ENCODE data around the gene TUBB1.
"Not testable (repeated sequence)": the region's sequence is repeated elsewhere in the genome, so short reads cannot be mapped to it uniquely, and the experiment has no call there.

TUBB1 gene

GRCh38 chr20:59006167-59006863 is 12.9 kb upstream of the TUBB1 start:
- Mint-ChIP-seq H3K27ac (peak overlapping the region; percentile 100), H3K27me3 (no peaks in the 10 kb centered on the region), H3K36me3 (peaks cover 52 to 55% of the 10 kb centered on the region in 2 donors), H3K9me3 (no peaks in the 10 kb centered on the region), H3K4me1 (peaks cover 65 to 82% of the 10 kb centered on the region in 2 donors), H3K4me3 (peak overlapping the region; percentile 94)
- DNase-seq (peak; percentile 41), ATAC-seq (replicated peaks) (no peak)

GRCh38 chr20:59006864-59007664 is 12.2 kb upstream of the TUBB1 start, which contains the start of gene CTSZ:
TSS of gene CTSZ (minus strand) at chr20:59007254. CDS start at chr20:59007128, 126 bp downstream.
- peak; percentile 71 for DNase-seq
- Mint-ChIP-seq H3K27me3 (no peaks in the 10 kb centered on the region), H3K9me3 (no peaks in the 10 kb centered on the region), H3K4me3 (peak within 1 kb of the TSS; percentile 94), H3K36me3 (peaks cover 46 to 47% of the 10 kb centered on the region in 2 donors), H3K4me1 (peaks cover 62 to 80% of the 10 kb centered on the region in 2 donors), H3K27ac (peak within 1 kb of the TSS; percentile 100)
- peak; percentile 30 to 39 for ATAC-seq (replicated peaks)

GRCh38 chr20:59007665-59008511 is 11.3 kb upstream of the TUBB1 start:
- Mint-ChIP-seq H3K27ac (peak overlapping the region; percentile 100), H3K4me1 (peaks cover 53 to 79% of the 10 kb centered on the region in 2 donors), H3K36me3 (peaks cover 38 to 43% of the 10 kb centered on the region in 2 donors), H3K4me3 (peak overlapping the region; percentile 94), H3K27me3 (no peaks in the 10 kb centered on the region), H3K9me3 (no peaks in the 10 kb centered on the region)
- ATAC-seq (replicated peaks) (peak; percentile 46 to 53), DNase-seq (peak; percentile 91)

GRCh38 chr20:59008715-59009336 is 10.4 kb upstream of the TUBB1 start:
- no peak for DNase-seq
- Mint-ChIP-seq H3K27me3 (no peaks in the 10 kb centered on the region), H3K9me3 (no peaks in the 10 kb centered on the region), H3K36me3 (peaks cover 33 to 39% of the 10 kb centered on the region in 2 donors), H3K4me1 (peaks cover 49 to 78% of the 10 kb centered on the region in 2 donors), H3K4me3 (no peak overlapping the region), H3K27ac (peak overlapping the region; percentile 100)
- ATAC-seq (replicated peaks), result no peak

GRCh38 chr20:59010321-59010994 is 8.8 kb upstream of the TUBB1 start:
- Mint-ChIP-seq H3K9me3 (no peaks in the 10 kb centered on the region), H3K36me3 (peaks cover 22 to 26% of the 10 kb centered on the region in 2 donors), H3K4me3 (no peak overlapping the region), H3K27ac (peak overlapping the region; percentile 10), H3K27me3 (no peaks in the 10 kb centered on the region), H3K4me1 (peaks cover 46 to 78% of the 10 kb centered on the region in 2 donors)
- DNase-seq (no peak), ATAC-seq (replicated peaks) (no peak)

GRCh38 chr20:59010995-59011873 is 8.0 kb upstream of the TUBB1 start:
- Mint-ChIP-seq H3K27me3 (no peaks in the 10 kb centered on the region), H3K36me3 (peaks cover 15 to 18% of the 10 kb centered on the region in 2 donors), H3K27ac (no peak overlapping the region), H3K9me3 (no peaks in the 10 kb centered on the region), H3K4me3 (no peak overlapping the region), H3K4me1 (peaks cover 49 to 79% of the 10 kb centered on the region in 2 donors)
- ATAC-seq (replicated peaks), result no peak
- DNase-seq, result no peak

- H3K4me1 Mint-ChIP-seq, result peaks cover 53 to 84% of the 10 kb centered on the region in 2 donors
Observed at GRCh38 chr20:59011874-59012157, 7.4 kb upstream of the TUBB1 start.

GRCh38 chr20:59013031-59013951 is 5.9 kb upstream of the TUBB1 start:
- Mint-ChIP-seq H3K4me3 (no peak overlapping the region), H3K9me3 (no peaks in the 10 kb centered on the region), H3K27me3 (no peaks in the 10 kb centered on the region), H3K4me1 (peaks cover 56 to 90% of the 10 kb centered on the region in 2 donors), H3K27ac (peak overlapping the region; percentile 43), H3K36me3 (peaks cover 13 to 18% of the 10 kb centered on the region in 2 donors)
- no peak for ATAC-seq (replicated peaks)
- no peak for DNase-seq

More at GRCh38 chr20:59011874-59012157, 7.4 kb upstream of the TUBB1 start:
- not testable (repeated sequence) for H3K9me3 Mint-ChIP-seq; DNase-seq; H3K4me3 Mint-ChIP-seq; H3K27me3 Mint-ChIP-seq; ATAC-seq (replicated peaks); H3K27ac Mint-ChIP-seq
- H3K36me3 Mint-ChIP-seq, result peaks cover 14 to 16% of the 10 kb centered on the region in 2 donors

- Mint-ChIP-seq H3K36me3 (peaks cover 16 to 24% of the 10 kb centered on the region in 2 donors), H3K27me3 (no peaks in the 10 kb centered on the region), H3K9me3 (no peaks in the 10 kb centered on the region), H3K27ac (peak overlapping the region; percentile 43), H3K4me1 (peaks cover 49 to 82% of the 10 kb centered on the region in 2 donors), H3K4me3 (no peak overlapping the region)
- DNase-seq (no peak), ATAC-seq (replicated peaks) (no peak)
Observed at GRCh38 chr20:59013959-59014608, 5.1 kb upstream of the TUBB1 start.

- H3K27ac Mint-ChIP-seq, result peak overlapping the region; percentile 66
- DNase-seq, result no peak
Observed at GRCh38 chr20:59014680-59015389, 4.4 kb upstream of the TUBB1 start.

GRCh38 chr20:59015411-59015810 is 3.8 kb upstream of the TUBB1 start:
- H3K36me3 Mint-ChIP-seq, result peaks cover 18 to 26% of the 10 kb centered on the region in 2 donors
- no peak for ATAC-seq (replicated peaks)
- DNase-seq, result no peak
- no peaks in the 10 kb centered on the region for H3K9me3 Mint-ChIP-seq
- no peaks in the 10 kb centered on the region for H3K27me3 Mint-ChIP-seq
- peaks cover 44 to 68% of the 10 kb centered on the region in 2 donors for H3K4me1 Mint-ChIP-seq
- peak overlapping the region; percentile 17 for H3K27ac Mint-ChIP-seq
- H3K4me3 Mint-ChIP-seq, result no peak overlapping the region

More at GRCh38 chr20:59014680-59015389, 4.4 kb upstream of the TUBB1 start:
- H3K4me1 Mint-ChIP-seq, result peaks cover 49 to 74% of the 10 kb centered on the region in 2 donors
- H3K9me3 Mint-ChIP-seq, result no peaks in the 10 kb centered on the region
- H3K36me3 Mint-ChIP-seq, result peaks cover 18 to 26% of the 10 kb centered on the region in 2 donors
- no peak for ATAC-seq (replicated peaks)
- H3K4me3 Mint-ChIP-seq, result no peak overlapping the region
- no peaks in the 10 kb centered on the region for H3K27me3 Mint-ChIP-seq
